Neural progenitor cell (in vitro differentiated cells): ENCODE results near the gene HTR3A. TPM values are rescaled to one million over a fixed set of nuclear protein-coding genes. Genes with fewer than 3 reads are reported as not detected.

Source experiments
- DNase-seq: peaks from one replicate; pipeline ENCODE4 v3.0.0-alpha.2; 2016; ENCODE audit warnings: low spot score
- H2AFZ ChIP-seq: fragments of 200-600 bp; sonication (generic); replicated peaks from 2 replicates; pipeline ENCODE4 v1.6.1; 2016; ENCODE audit warnings: antibody characterized with exemption
- H3F3A ChIP-seq: fragments of 200-600 bp; sonication (generic); 2 replicates; pipeline ENCODE4 v1.6.1; 2016; ENCODE audit warnings: antibody characterized with exemption, low read depth
- H3K27ac ChIP-seq: fragments of 200-600 bp; sonication (generic); 2 replicates; pipeline ENCODE4 v1.5.1; 2016; ENCODE audit warnings: mild to moderate bottlenecking
- H3K27me3 ChIP-seq: fragments of 200-600 bp; sonication (generic); 2 replicates; pipeline ENCODE4 v1.6.1; 2016; ENCODE audit warnings: mild to moderate bottlenecking, moderate library complexity
- H3K36me3 ChIP-seq: fragments of 200-600 bp; sonication (generic); 2 replicates; pipeline ENCODE4 v1.5.1; 2016
- H3K4me1 ChIP-seq: fragments of 200-600 bp; sonication (generic); 2 replicates; pipeline ENCODE4 v1.6.1; 2016; ENCODE audit warnings: mixed run types
- H3K4me2 ChIP-seq: fragments of 200-600 bp; sonication (generic); 2 replicates; pipeline ENCODE4 v1.6.1; 2016
- H3K4me3 ChIP-seq: fragments of 200-600 bp; sonication (generic); 2 replicates; pipeline ENCODE4 v1.5.1; 2016
- H3K79me2 ChIP-seq: fragments of 200-600 bp; sonication (generic); 2 replicates; pipeline ENCODE4 v1.6.1; 2016; ENCODE audit warnings: low read depth
- H3K9ac ChIP-seq: fragments of 200-600 bp; sonication (generic); 2 replicates; pipeline ENCODE4 v1.6.1; 2016
- H3K9me3 ChIP-seq: fragments of 200-600 bp; sonication (generic); 2 replicates; pipeline ENCODE4 v1.5.1; 2016; ENCODE audit warnings: low read depth
- H4K20me1 ChIP-seq: fragments of 200-600 bp; sonication (generic); 2 replicates; pipeline ENCODE4 v1.6.1; 2016; ENCODE audit warnings: low read depth
- H3K27ac Mint-ChIP-seq: 3 replicates; pipeline ENCODE4 v1.8.0; 2021; ENCODE audit warnings: mixed read lengths
- H3K27me3 Mint-ChIP-seq: 2 replicates; pipeline ENCODE4 v1.8.0; 2022; ENCODE audit warnings: low read depth, mild to moderate bottlenecking, inconsistent platforms, moderate library complexity, mixed read lengths; ENCODE audit not compliant: insufficient read depth
- H3K36me3 Mint-ChIP-seq: 3 replicates; pipeline ENCODE4 v1.8.0; 2021; ENCODE audit warnings: mixed read lengths
- H3K4me1 Mint-ChIP-seq: 3 replicates; pipeline ENCODE4 v1.8.0; 2021; ENCODE audit warnings: mixed read lengths
- H3K4me3 Mint-ChIP-seq: 3 replicates; pipeline ENCODE4 v1.8.0; 2021; ENCODE audit warnings: mild to moderate bottlenecking, moderate library complexity, mixed read lengths
- H3K9me3 Mint-ChIP-seq: 3 replicates; pipeline ENCODE4 v1.8.0; 2020; ENCODE audit warnings: mixed read lengths
- EZH2 ChIP-seq: fragments of 200-600 bp; sonication (generic); IDR thresholded peaks from 2 replicates; pipeline ENCODE4 v1.6.1; 2017; ENCODE audit warnings: antibody characterized with exemption, mild to moderate bottlenecking, moderate library complexity
- EZH2phosphoT487 ChIP-seq: fragments of 200-600 bp; sonication (generic); IDR thresholded peaks from 2 replicates; pipeline ENCODE4 v1.6.1; 2017; ENCODE audit warnings: antibody characterized with exemption
- total RNA-seq: library from RNA; depleted of rRNA; stranded (reverse); fragments of >200 nt; gene quantifications from 2 replicates; pipeline ENCODE4 v1.2.3, GENCODE V29; 2015; ENCODE audit warnings: low replicate concordance
- TF ChIP-seq, protein P1 (sequence below): fragments of 200-600 bp; sonication (generic); IDR thresholded peaks from 2 replicates; pipeline ENCODE4 v1.5.1; 2017; ENCODE audit warnings: antibody characterized with exemption, mild to moderate bottlenecking

Gene HTR3A
- total RNA-seq, 1 donor from 2014 or later = not detected

DNA sequence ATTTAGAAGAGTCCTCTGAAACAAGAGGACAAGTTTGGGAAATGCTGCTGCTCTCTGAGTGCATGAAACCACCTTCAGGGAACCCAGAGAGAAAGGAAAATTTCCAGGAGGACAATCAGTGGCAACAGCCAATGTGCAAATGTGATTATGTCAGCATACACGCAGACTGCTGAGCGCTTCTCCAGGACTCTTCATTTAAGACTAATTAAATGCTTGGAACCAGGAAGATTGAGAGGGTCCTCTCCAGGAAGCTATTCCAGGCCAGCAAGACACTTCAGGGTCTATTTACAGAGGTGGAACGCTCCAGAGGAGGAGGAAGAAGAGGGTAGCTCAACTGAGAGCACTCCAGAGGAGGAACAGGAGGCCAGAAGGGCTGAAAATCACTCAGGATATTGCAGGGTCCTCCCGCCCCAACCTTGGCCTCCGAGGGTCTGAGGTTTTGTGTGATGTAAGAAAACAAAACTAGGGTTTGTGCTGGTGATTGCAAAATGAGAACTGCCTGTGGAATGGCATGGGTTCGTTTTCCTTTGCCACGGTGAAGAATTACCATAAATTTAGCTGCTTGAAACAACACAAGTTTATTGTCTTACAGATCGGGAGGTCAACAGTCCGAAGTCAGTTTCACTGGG lies 14.1 kb upstream of the HTR3A start:
- Histone ChIP-seq H3K27me3 (no peaks in the 10 kb centered on the region), H3K9ac (no peak overlapping the region), H3K27ac (no peak overlapping the region), H3K36me3 (no peaks in the 10 kb centered on the region), H3K79me2 (no peaks in the 10 kb centered on the region), H3K4me1 (peaks cover 8% of the 10 kb centered on the region), H4K20me1 (no peaks in the 10 kb centered on the region), H2AFZ (no peak overlapping the region), H3K4me2 (no peak overlapping the region), H3K9me3 (no peaks in the 10 kb centered on the region), H3K4me3 (no peak overlapping the region), H3F3A (peaks cover 6% of the 10 kb centered on the region)
- no peaks in the 10 kb centered on the region for H3K36me3 Mint-ChIP-seq
- TF ChIP-seq, protein P1, sequence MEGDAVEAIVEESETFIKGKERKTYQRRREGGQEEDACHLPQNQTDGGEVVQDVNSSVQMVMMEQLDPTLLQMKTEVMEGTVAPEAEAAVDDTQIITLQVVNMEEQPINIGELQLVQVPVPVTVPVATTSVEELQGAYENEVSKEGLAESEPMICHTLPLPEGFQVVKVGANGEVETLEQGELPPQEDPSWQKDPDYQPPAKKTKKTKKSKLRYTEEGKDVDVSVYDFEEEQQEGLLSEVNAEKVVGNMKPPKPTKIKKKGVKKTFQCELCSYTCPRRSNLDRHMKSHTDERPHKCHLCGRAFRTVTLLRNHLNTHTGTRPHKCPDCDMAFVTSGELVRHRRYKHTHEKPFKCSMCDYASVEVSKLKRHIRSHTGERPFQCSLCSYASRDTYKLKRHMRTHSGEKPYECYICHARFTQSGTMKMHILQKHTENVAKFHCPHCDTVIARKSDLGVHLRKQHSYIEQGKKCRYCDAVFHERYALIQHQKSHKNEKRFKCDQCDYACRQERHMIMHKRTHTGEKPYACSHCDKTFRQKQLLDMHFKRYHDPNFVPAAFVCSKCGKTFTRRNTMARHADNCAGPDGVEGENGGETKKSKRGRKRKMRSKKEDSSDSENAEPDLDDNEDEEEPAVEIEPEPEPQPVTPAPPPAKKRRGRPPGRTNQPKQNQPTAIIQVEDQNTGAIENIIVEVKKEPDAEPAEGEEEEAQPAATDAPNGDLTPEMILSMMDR = no peak
- TF ChIP-seq EZH2phosphoT487 (no peak), EZH2 (no peak)
- H3K4me3 Mint-ChIP-seq = no peak overlapping the region
- peaks cover 23% of the 10 kb centered on the region for H3K4me1 Mint-ChIP-seq
- DNase-seq = no peak
- H3K9me3 Mint-ChIP-seq = no peaks in the 10 kb centered on the region
- peaks cover 19% of the 10 kb centered on the region for H3K27me3 Mint-ChIP-seq
- peak overlapping the region; percentile 53 for H3K27ac Mint-ChIP-seq

DNA sequence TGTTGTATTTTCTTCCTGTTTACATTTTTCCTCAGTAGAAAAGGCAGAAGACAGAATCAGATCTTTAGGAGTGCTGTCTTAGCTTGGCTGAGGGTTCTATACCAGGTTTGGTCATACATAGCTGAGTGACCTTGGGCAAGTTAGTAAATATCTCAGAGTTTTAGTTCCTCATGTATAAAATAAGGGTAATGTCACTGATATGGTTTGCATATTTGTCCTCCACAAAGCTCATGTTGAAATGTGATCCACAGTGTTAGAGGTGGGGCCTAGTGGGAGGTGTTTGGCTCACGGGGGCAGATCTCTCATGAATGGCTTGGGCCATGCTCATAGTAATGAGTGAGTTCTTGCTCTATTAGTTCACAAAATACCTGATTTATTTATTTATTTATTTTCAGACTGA lies 7.5 kb upstream of the HTR3A start:
- no peak overlapping the region for H3K27ac Mint-ChIP-seq
- no peaks in the 10 kb centered on the region for H3K9me3 ChIP-seq
- H3K27me3 Mint-ChIP-seq = peaks cover 8% of the 10 kb centered on the region
- H3K27me3 ChIP-seq = no peaks in the 10 kb centered on the region
- no peak overlapping the region for H3K9ac ChIP-seq
- H3K36me3 Mint-ChIP-seq = no peaks in the 10 kb centered on the region
- no peaks in the 10 kb centered on the region for H3K4me1 Mint-ChIP-seq
- no peaks in the 10 kb centered on the region for H3K9me3 Mint-ChIP-seq
- H3F3A ChIP-seq = no peaks in the 10 kb centered on the region
- H3K79me2 ChIP-seq = no peaks in the 10 kb centered on the region
- no peak overlapping the region for H3K4me3 Mint-ChIP-seq
- no peak for TF ChIP-seq EZH2phosphoT487
- TF ChIP-seq, protein P1 = no peak
- no peak for TF ChIP-seq EZH2
- no peak overlapping the region for H3K4me2 ChIP-seq
- H3K36me3 ChIP-seq = no peaks in the 10 kb centered on the region
- DNase-seq = no peak
- no peaks in the 10 kb centered on the region for H3K4me1 ChIP-seq
- H2AFZ ChIP-seq = no peak overlapping the region
- no peak overlapping the region for H3K4me3 ChIP-seq
- no peaks in the 10 kb centered on the region for H4K20me1 ChIP-seq
- H3K27ac ChIP-seq = no peak overlapping the region

DNA sequence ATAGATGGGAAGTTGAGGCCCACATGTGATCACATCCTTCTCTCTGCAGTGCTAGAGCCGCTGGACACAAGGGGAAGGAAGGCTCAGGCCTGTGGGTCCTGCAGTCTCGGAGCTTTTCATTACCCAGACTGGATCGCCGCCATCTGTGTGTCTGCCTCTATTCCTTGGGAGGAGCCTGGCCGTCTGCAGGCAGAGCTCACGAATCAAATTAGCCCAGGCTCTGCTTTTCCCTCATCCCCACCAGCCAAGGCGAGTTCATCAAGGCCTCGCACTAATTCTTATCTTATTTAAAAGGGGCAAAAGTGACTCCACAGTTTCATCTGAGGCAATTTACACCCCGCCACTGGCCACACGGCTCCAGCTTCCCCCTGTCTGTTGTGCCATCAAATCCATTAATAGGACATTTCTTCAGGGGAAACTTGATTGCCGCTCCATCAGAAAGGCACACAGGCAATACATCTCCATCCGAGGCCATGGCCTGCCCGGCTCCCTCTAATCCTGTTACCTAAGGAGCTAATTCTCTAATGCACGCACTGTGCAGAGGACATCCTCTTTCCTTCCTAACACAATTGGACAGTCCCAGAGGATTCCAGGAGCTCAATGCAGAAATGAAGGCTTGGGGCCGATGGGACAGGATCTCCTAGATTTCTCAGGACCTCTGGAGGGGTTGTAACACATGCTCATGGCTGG lies 3.3 kb upstream of the HTR3A start:
- Histone ChIP-seq H3K79me2 (no peaks in the 10 kb centered on the region), H2AFZ (no peak overlapping the region), H4K20me1 (no peaks in the 10 kb centered on the region), H3K27ac (no peak overlapping the region), H3F3A (peaks cover 8% of the 10 kb centered on the region), H3K36me3 (no peaks in the 10 kb centered on the region), H3K4me2 (no peak overlapping the region), H3K9me3 (no peaks in the 10 kb centered on the region), H3K9ac (no peak overlapping the region), H3K4me3 (no peak overlapping the region), H3K27me3 (no peaks in the 10 kb centered on the region), H3K4me1 (peaks cover 13% of the 10 kb centered on the region)
- peaks cover 17% of the 10 kb centered on the region for H3K27me3 Mint-ChIP-seq
- no peak for TF ChIP-seq EZH2phosphoT487
- no peak for TF ChIP-seq EZH2
- TF ChIP-seq, protein P1 = no peak
- H3K4me3 Mint-ChIP-seq = no peak overlapping the region
- H3K27ac Mint-ChIP-seq = no peak overlapping the region
- no peaks in the 10 kb centered on the region for H3K36me3 Mint-ChIP-seq
- H3K4me1 Mint-ChIP-seq = peaks cover 14% of the 10 kb centered on the region
- DNase-seq = no peak
- H3K9me3 Mint-ChIP-seq = no peaks in the 10 kb centered on the region
